Progenitor cell of endocrine pancreas (in vitro differentiated cells): Measurements from ENCODE around the gene ENPP1. TPM values are rescaled to one million over a fixed set of nuclear protein-coding genes. Genes with fewer than 3 reads are reported as not detected.

Experiments used
- DNase-seq: peaks from one replicate; pipeline ENCODE4 v3.0.0; 2021; ENCODE audit warnings: low spot score; ENCODE audit not compliant: unreplicated experiment
- H3K27ac Mint-ChIP-seq: 2 replicates; pipeline ENCODE4 v1.8.0; 2021; ENCODE audit warnings: mild to moderate bottlenecking, moderate library complexity, mixed read lengths
- H3K27me3 Mint-ChIP-seq: 2 replicates; pipeline ENCODE4 v1.8.0; 2021; ENCODE audit warnings: mixed read lengths
- H3K36me3 Mint-ChIP-seq: 2 replicates; pipeline ENCODE4 v1.8.0; 2022; ENCODE audit warnings: mixed read lengths; ENCODE audit not compliant: insufficient read depth
- H3K4me1 Mint-ChIP-seq: 2 replicates; pipeline ENCODE4 v1.8.0; 2021; ENCODE audit warnings: low read depth, mixed read lengths
- H3K4me3 Mint-ChIP-seq: 2 replicates; pipeline ENCODE4 v1.8.0; 2021; ENCODE audit warnings: low read depth, mild to moderate bottlenecking, moderate library complexity, mixed read lengths
- H3K9me3 Mint-ChIP-seq: 2 replicates; pipeline ENCODE4 v1.8.0; 2021; ENCODE audit warnings: low read depth, mixed read lengths
- total RNA-seq: library from RNA; stranded (reverse); gene quantifications from 2 replicates; pipeline ENCODE4 v1.2.1, GENCODE V29; 2021
- TF ChIP-seq, protein P1 (sequence below): fragments of 200-600 bp; sonication (generic); IDR thresholded peaks from one replicate; pipeline ENCODE4 v1.5.0; 2021; ENCODE audit warnings: antibody characterized with exemption, mild to moderate bottlenecking; ENCODE audit not compliant: unreplicated experiment

Gene ENPP1
- total RNA-seq, 1 donor from 2014 or later: 2.4 TPM

DNA sequence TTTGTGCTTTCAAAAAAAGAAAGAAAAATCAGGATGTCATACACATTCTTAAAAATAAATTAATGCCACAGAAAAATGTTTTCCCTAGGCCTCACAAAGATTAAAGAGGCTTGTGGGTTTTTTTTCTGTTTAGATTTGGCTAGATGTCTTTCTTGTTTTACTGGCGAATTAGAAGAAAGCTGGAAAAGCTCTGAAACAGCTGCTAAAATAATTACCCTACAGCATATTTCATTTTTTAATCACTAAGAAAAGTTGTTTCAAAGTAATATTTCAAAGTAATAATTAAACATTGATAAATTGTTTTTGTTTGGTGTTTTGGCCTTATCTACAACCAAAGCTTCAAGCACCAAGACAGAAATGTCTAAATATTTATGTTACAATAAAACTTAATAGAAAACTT, 3.7 kb upstream of the ENPP1 start:
- DNase-seq: no peak
- H3K27me3 Mint-ChIP-seq: peaks cover 36% of the 10 kb centered on the region
- peaks cover 3% of the 10 kb centered on the region for H3K4me1 Mint-ChIP-seq
- no peaks in the 10 kb centered on the region for H3K36me3 Mint-ChIP-seq
- no peak overlapping the region for H3K4me3 Mint-ChIP-seq
- no peak overlapping the region for H3K27ac Mint-ChIP-seq
- TF ChIP-seq, protein P1, sequence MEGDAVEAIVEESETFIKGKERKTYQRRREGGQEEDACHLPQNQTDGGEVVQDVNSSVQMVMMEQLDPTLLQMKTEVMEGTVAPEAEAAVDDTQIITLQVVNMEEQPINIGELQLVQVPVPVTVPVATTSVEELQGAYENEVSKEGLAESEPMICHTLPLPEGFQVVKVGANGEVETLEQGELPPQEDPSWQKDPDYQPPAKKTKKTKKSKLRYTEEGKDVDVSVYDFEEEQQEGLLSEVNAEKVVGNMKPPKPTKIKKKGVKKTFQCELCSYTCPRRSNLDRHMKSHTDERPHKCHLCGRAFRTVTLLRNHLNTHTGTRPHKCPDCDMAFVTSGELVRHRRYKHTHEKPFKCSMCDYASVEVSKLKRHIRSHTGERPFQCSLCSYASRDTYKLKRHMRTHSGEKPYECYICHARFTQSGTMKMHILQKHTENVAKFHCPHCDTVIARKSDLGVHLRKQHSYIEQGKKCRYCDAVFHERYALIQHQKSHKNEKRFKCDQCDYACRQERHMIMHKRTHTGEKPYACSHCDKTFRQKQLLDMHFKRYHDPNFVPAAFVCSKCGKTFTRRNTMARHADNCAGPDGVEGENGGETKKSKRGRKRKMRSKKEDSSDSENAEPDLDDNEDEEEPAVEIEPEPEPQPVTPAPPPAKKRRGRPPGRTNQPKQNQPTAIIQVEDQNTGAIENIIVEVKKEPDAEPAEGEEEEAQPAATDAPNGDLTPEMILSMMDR: no peak
- peaks cover 3% of the 10 kb centered on the region for H3K9me3 Mint-ChIP-seq

GRCh38 chr6:131807321-131807643, 538 bp upstream of the ENPP1 start:
- Mint-ChIP-seq H3K36me3 (no peaks in the 10 kb centered on the region), H3K4me3 (peak overlapping the region; percentile 85), H3K27me3 (peaks cover 57% of the 10 kb centered on the region)

DNA sequence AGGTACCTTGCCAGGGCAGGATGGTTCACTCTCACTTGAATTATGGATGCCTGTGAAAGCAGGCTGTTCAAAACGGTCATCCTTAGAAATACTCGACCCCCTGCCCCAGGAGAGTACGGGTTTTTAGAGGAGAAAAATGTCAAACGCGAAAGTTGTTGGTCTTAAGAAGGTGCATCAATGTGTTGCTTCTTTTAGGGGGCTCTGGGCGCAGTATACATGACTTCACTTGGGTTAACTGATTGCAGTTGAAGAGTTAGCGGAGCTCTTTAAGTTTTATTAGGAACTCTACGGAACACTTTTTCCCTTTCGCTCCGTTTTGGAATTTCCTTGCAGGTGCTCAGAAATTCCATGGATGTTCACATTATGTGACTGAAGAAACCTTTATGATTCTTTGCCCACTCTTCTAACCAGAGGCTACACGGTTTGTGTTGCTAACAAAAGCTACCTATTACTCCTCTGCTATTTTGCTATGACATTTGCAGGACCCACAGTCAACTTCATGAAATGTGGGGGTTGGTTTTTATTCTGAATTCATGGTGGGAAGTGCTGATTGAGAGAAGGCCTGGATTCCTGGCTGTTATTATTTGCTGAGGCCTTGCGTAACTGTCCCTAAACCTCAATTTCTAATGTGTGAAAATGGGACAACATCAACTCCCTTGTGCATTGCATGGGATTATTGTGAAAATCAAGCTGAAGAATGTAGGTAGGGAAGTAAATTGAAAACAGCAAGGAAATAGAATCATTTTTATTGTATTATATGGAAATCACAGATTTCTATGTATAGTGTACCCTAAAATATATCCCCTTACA, 845 bp downstream of the ENPP1 start:
- DNase-seq: no peak
- no peaks in the 10 kb centered on the region for H3K9me3 Mint-ChIP-seq
- peaks cover 57% of the 10 kb centered on the region for H3K27me3 Mint-ChIP-seq
- H3K4me3 Mint-ChIP-seq: peak overlapping the region; percentile 76
- TF ChIP-seq, protein P1: no peak
- H3K27ac Mint-ChIP-seq: no peak overlapping the region
- peaks cover 3% of the 10 kb centered on the region for H3K4me1 Mint-ChIP-seq
- H3K36me3 Mint-ChIP-seq: no peaks in the 10 kb centered on the region

More at GRCh38 chr6:131807321-131807643, 538 bp upstream of the ENPP1 start:
- TF ChIP-seq, protein P1: no peak
- Mint-ChIP-seq H3K9me3 (peaks cover 3% of the 10 kb centered on the region), H3K27ac (peak overlapping the region; percentile 63), H3K4me1 (peaks cover 3% of the 10 kb centered on the region)
- no peak for DNase-seq

DNA sequence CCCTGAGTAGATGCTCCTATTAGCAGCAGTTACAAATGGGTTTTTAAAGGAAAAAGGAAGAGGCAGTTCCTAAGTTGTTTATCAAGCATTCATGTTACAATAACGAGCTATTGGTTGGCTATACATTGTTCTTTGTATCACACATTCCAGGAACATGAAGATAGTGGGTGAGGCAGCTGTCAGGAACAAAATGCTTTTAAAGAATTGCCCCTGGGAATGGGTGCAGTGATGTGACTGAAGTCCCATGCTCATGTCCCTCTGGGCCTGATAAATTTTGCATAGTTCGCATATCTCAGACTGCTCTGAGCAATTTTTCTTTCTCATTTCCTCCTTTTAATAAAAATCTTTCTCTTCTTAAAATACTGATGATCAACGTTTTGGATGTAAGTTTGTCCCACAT, 3.7 kb downstream of the ENPP1 start:
- H3K4me3 Mint-ChIP-seq: no peak overlapping the region
- H3K4me1 Mint-ChIP-seq: peaks cover 8% of the 10 kb centered on the region
- TF ChIP-seq, protein P1: no peak
- H3K27ac Mint-ChIP-seq: no peak overlapping the region
- DNase-seq: no peak
- H3K36me3 Mint-ChIP-seq: no peaks in the 10 kb centered on the region
- H3K27me3 Mint-ChIP-seq: peaks cover 41% of the 10 kb centered on the region
- H3K9me3 Mint-ChIP-seq: no peaks in the 10 kb centered on the region

GRCh38 chr6:131813991-131814390, 6.2 kb downstream of the ENPP1 start:
- Mint-ChIP-seq H3K4me3 (no peak overlapping the region), H3K4me1 (peaks cover 6% of the 10 kb centered on the region), H3K27ac (no peak overlapping the region), H3K9me3 (no peaks in the 10 kb centered on the region), H3K27me3 (peaks cover 22% of the 10 kb centered on the region), H3K36me3 (no peaks in the 10 kb centered on the region)
- DNase-seq: no peak
- TF ChIP-seq, protein P1: no peak
